CD4-positive, CD25-positive, alpha-beta regulatory T cell (primary cell): ENCODE data around the gene KCND3. TPM values are rescaled to one million over a fixed set of nuclear protein-coding genes. Genes with fewer than 3 reads are reported as not detected.
A peak's percentile ranks its signal among the peaks of the same experiment; 100 is the strongest.

Experiments
- ATAC-seq, 2 donors: fragments of 150-1000 bp; cut with Tn5 transposase; one replicate each; pipeline ENCODE4 v1.10.0; 2021; ENCODE audit warnings: low read depth in 2 of 2, moderate number of reproducible peaks in 2 of 2, moderate library complexity in 1 of 2
- DNase-seq, 3 donors: peaks; one replicate each; pipeline versions ENCODE4 v3.0.0 to v3.0.0-alpha.2; 2012 to 2022; ENCODE audit warnings: mixed read lengths in 1 of 3
- H3K27ac ChIP-seq: one replicate; pipeline ENCODE4 v1.7.0; 2013; ENCODE audit warnings: mild to moderate bottlenecking, low read length; ENCODE audit not compliant: insufficient read depth, poor library complexity, severe bottlenecking
- H3K27me3 ChIP-seq: one replicate; pipeline ENCODE4 v1.7.0; 2013; ENCODE audit warnings: low read length; ENCODE audit not compliant: control insufficient read depth, insufficient read depth
- H3K36me3 ChIP-seq: one replicate; pipeline ENCODE4 v1.7.0; 2013; ENCODE audit warnings: mild to moderate bottlenecking, low read length, moderate library complexity; ENCODE audit not compliant: control insufficient read depth, insufficient read depth
- H3K4me1 ChIP-seq: 2 replicates; pipeline ENCODE4 v1.7.0; 2013; ENCODE audit warnings: mild to moderate bottlenecking, low read length; ENCODE audit not compliant: insufficient read depth, control insufficient read depth, poor library complexity, severe bottlenecking
- H3K4me3 ChIP-seq: one replicate; pipeline ENCODE4 v1.7.0; 2013; ENCODE audit warnings: low read depth, mild to moderate bottlenecking, low read length, moderate library complexity
- H3K9me3 ChIP-seq, 2 experiments: 1 replicate in 1 of 2; 2 replicates in 1 of 2; pipeline ENCODE4 v1.7.0; 2013; ENCODE audit warnings: low read length in 2 of 2, mild to moderate bottlenecking in 1 of 2, moderate library complexity in 1 of 2; ENCODE audit not compliant: control insufficient read depth in 2 of 2
- H3K27ac Mint-ChIP-seq, 3 donors: one replicate each; pipeline ENCODE4 v1.8.0; 2020 to 2022; ENCODE audit warnings: mild to moderate bottlenecking in 3 of 3, mixed read lengths in 3 of 3, moderate library complexity in 2 of 3
- H3K27me3 Mint-ChIP-seq: one replicate; pipeline ENCODE4 v1.8.0; 2022; ENCODE audit warnings: mild to moderate bottlenecking, mixed read lengths
- H3K36me3 Mint-ChIP-seq: one replicate; pipeline ENCODE4 v1.8.0; 2020; ENCODE audit warnings: mixed read lengths
- H3K4me1 Mint-ChIP-seq, 4 donors: one replicate each; pipeline ENCODE4 v1.8.0; 2020 to 2022; ENCODE audit warnings: mixed read lengths in 4 of 4, mild to moderate bottlenecking in 1 of 4
- H3K4me3 Mint-ChIP-seq, 4 donors: one replicate each; pipeline ENCODE4 v1.8.0; 2020 to 2022; ENCODE audit warnings: mild to moderate bottlenecking in 4 of 4, mixed read lengths in 4 of 4, moderate library complexity in 3 of 4
- H3K9me3 Mint-ChIP-seq, 7 donors: one replicate each; pipeline ENCODE4 v1.8.0; 2020 to 2022; ENCODE audit warnings: mixed read lengths in 7 of 7, mild to moderate bottlenecking in 3 of 7, moderate library complexity in 2 of 7
- polyA plus RNA-seq, 4 donors: library from polyadenylated mRNA; unstranded; fragments of 300-500 nt; fragmentation: Illumina TruSeq; gene quantifications; one replicate each; pipeline ENCODE4 v1.2.3, GENCODE V29; 2021
- total RNA-seq: library from RNA; stranded (reverse); gene quantifications from one replicate; pipeline ENCODE4 v1.2.3, GENCODE V29; 2022

The KCND3 gene
- total and polyA plus RNA-seq, 5 donors from 2014 or later = 0.02 to 0.10 (median 0.07) TPM; not detected in 2

DNA sequence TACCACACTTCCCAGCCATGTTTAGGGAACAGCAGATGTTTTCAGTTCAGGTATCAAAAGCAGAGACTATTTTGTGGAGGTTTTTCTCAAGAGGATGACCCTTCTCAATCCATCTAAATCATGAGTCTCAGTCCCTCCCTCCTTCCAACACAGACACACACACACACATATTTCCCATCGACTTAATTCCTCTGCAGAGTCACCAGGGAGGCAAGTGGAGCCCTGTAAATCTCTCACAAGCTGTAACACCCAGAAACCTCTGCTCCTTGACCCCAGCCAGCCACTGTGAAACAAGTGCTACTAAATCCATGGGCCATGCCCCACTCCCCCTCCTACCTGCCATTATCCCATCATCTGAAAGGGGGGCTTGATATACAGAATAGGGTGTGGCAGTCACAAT, 10.6 kb upstream of the KCND3 start:
- Histone ChIP-seq H3K4me1 (no peaks in the 10 kb centered on the region), H3K9me3 (no peaks in the 10 kb centered on the region), H3K36me3 (no peaks in the 10 kb centered on the region), H3K27ac (no peak overlapping the region), H3K4me3 (no peak overlapping the region), H3K27me3 (peaks cover 16% of the 10 kb centered on the region)
- no peaks in the 10 kb centered on the region for H3K36me3 Mint-ChIP-seq
- DNase-seq = no peak
- H3K4me3 Mint-ChIP-seq = no peak overlapping the region
- H3K27ac Mint-ChIP-seq = no peak overlapping the region
- no peaks in the 10 kb centered on the region for H3K4me1 Mint-ChIP-seq
- peaks cover 27% of the 10 kb centered on the region for H3K27me3 Mint-ChIP-seq
- peaks cover 0 to 3% (median 0%) of the 10 kb centered on the region in 7 donors for H3K9me3 Mint-ChIP-seq
- no peak for ATAC-seq

DNA sequence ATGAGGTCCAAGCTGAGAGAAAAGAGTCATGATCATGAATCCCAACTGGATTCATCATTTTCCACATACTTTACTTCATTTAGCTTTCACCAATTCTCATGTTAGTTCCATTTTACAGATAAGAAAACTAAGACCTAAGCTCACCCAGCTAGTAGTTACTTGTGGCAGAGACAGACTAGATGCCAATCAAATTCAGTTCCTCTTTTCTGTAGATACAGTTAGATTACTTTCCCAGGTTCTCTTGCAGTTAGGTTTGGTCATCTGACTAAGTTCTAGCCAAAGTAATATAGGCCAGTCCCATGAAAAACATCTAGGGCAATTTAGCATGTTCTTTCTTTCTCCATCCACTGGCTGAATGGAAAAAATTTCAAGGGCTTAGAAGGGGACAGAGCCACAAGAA, 8.9 kb upstream of the KCND3 start:
- Histone ChIP-seq H3K27me3 (peaks cover 16% of the 10 kb centered on the region), H3K4me3 (no peak overlapping the region), H3K4me1 (no peaks in the 10 kb centered on the region), H3K36me3 (no peaks in the 10 kb centered on the region), H3K27ac (no peak overlapping the region), H3K9me3 (no peaks in the 10 kb centered on the region)
- peaks cover 31% of the 10 kb centered on the region for H3K27me3 Mint-ChIP-seq
- ATAC-seq (no peak), DNase-seq (no peak)
- peaks cover 0 to 3% (median 0%) of the 10 kb centered on the region in 7 donors for H3K9me3 Mint-ChIP-seq
- H3K27ac Mint-ChIP-seq = no peak overlapping the region
- no peaks in the 10 kb centered on the region for H3K4me1 Mint-ChIP-seq
- H3K36me3 Mint-ChIP-seq = no peaks in the 10 kb centered on the region
- no peak overlapping the region for H3K4me3 Mint-ChIP-seq

DNA sequence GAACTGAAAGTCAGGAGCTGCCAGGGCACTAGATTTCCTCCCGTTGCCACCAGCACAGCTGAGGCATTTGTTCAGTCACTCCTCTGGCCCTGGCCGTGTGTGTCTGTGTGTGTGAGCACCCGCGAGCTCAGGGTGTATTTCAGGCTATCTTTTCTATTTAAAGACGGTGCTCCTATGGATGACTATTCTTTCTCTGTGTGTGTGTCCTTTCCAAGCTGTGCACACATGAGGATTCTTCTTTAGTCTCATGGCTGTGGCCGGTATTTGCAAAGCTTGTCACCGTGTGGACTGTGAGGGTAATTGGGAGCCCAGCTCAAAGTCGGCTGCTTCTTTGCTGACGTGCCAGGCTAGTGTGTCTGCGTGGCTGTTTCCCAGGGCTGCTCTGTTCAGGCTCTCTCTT, 3.0 kb upstream of the KCND3 start:
- peaks cover 4% of the 10 kb centered on the region for H3K4me1 ChIP-seq
- H3K9me3 ChIP-seq = no peaks in the 10 kb centered on the region
- Mint-ChIP-seq H3K27ac (no peak overlapping the region), H3K27me3 (peaks cover 56% of the 10 kb centered on the region), H3K36me3 (no peaks in the 10 kb centered on the region), H3K4me1 (peaks cover 0 to 24% (median 4%) of the 10 kb centered on the region in 4 donors), H3K9me3 (peaks cover 0 to 3% (median 0%) of the 10 kb centered on the region in 7 donors), H3K4me3 (peak overlapping the region in 1 of 4 donors; percentile 35)
- peaks cover 27% of the 10 kb centered on the region for H3K27me3 ChIP-seq
- H3K36me3 ChIP-seq = no peaks in the 10 kb centered on the region
- ATAC-seq (no peak), DNase-seq (no peak)
- no peak overlapping the region for H3K27ac ChIP-seq
- no peak overlapping the region for H3K4me3 ChIP-seq

DNA sequence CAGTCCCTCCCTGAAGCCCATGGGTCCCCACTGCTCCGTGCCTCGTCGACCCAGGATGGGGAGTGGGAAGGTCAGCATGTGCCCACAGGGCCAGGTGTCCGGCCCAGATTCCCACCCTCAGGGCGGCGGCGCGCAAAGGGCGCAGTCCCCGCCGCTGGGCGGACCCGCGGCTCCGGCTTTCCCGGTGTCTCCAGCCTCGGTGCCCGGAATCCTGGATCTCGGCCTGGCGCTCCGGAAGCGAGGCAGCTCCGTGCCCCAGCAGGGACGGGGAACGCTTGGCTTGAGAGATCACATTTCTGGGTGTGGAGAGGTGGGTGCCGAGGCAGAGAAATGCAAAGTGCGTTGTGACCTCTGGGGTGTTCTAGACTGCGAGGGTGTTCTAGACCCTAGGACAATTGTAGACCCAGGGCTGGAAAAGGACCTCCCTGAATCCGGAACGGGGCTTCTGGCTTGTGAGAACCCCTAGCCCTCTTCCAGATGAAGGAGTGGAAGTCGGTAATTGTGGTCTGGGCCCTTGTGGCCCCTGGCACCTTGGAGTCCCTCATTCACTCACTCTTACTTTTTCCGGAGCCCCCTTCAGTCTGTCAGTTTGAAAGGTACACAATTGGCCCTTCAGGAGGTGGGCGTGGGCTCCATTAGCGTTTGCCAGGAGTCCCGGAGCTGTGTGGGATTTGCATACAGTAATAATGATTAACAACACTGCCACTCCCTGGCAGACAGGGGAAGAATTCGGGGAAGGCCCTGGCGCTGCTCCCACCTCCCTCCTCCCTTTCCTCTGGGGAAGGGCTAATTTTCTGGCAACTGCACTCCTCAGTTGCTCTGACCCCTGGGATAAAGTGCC, 1.6 kb upstream of the KCND3 start:
- no peak for DNase-seq

DNA sequence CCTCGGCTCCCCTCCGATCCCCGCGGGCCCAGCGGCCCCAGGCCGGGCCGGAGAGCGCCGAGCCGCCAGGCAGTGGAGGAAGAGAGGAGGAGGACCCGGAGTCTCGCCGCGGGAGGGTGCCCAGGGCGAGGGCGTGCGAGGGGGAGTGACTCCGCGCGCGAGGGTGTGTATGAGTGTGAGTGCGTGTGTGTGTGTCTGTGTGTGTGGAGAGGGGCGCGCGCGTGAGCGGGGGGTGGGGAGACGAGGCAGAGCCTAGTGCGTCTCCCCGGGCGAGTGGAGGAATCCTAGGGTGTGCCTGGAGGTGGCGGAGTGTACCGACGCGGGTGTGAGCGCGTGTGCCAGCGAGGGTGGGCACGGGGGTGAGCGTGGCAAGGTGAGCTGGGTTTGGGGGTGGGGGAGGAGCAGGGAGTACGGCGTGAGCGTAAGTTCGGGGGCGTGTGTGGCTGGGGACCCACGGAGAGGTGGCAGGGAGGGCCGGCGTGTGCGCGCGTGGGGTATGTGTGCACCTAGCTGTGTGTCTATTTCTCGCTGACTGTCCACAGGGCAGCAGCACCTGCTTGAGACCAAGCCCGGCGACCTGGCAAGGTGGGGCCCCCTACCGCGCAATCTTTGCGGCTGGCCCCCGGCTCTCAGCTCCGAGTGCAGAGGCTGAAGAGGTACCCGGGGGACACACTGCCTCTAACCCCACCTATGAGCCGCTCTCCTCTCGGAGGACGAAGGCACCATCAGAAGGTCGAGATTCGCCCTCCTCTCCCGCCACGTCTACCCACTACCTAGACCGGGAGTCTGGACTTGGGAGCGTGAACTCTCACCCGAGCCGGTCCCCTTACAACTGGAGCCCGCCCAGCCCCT, 784 bp upstream of the KCND3 start:
- DNase-seq (no peak), ATAC-seq (no peak)
- peaks cover 4% of the 10 kb centered on the region for H3K4me1 ChIP-seq
- H3K4me3 Mint-ChIP-seq = peak overlapping the region in 1 of 4 donors; percentile 52
- H3K36me3 Mint-ChIP-seq = no peaks in the 10 kb centered on the region
- no peak overlapping the region for H3K27ac ChIP-seq
- H3K27ac Mint-ChIP-seq = no peak overlapping the region
- peaks cover 0 to 24% (median 4%) of the 10 kb centered on the region in 4 donors for H3K4me1 Mint-ChIP-seq
- no peak overlapping the region for H3K4me3 ChIP-seq
- no peaks in the 10 kb centered on the region for H3K9me3 ChIP-seq
- peaks cover 35% of the 10 kb centered on the region for H3K27me3 ChIP-seq
- H3K9me3 Mint-ChIP-seq = peaks cover 0 to 2% (median 0%) of the 10 kb centered on the region in 7 donors
- H3K36me3 ChIP-seq = no peaks in the 10 kb centered on the region
- H3K27me3 Mint-ChIP-seq = peaks cover 60% of the 10 kb centered on the region

More for the DNA sequence above, 1.6 kb upstream of the KCND3 start:
- Histone ChIP-seq H3K4me1 (peaks cover 4% of the 10 kb centered on the region), H3K4me3 (no peak overlapping the region), H3K27ac (no peak overlapping the region), H3K9me3 (no peaks in the 10 kb centered on the region), H3K36me3 (no peaks in the 10 kb centered on the region), H3K27me3 (peaks cover 39% of the 10 kb centered on the region)
- no peak overlapping the region for H3K27ac Mint-ChIP-seq
- peak overlapping the region in 2 of 4 donors; percentile 19 to 61 for H3K4me3 Mint-ChIP-seq
- H3K9me3 Mint-ChIP-seq = peaks cover 0 to 2% (median 0%) of the 10 kb centered on the region in 7 donors
- H3K36me3 Mint-ChIP-seq = no peaks in the 10 kb centered on the region
- H3K4me1 Mint-ChIP-seq = peaks cover 0 to 24% (median 4%) of the 10 kb centered on the region in 4 donors
- peaks cover 64% of the 10 kb centered on the region for H3K27me3 Mint-ChIP-seq
- ATAC-seq = no peak

DNA sequence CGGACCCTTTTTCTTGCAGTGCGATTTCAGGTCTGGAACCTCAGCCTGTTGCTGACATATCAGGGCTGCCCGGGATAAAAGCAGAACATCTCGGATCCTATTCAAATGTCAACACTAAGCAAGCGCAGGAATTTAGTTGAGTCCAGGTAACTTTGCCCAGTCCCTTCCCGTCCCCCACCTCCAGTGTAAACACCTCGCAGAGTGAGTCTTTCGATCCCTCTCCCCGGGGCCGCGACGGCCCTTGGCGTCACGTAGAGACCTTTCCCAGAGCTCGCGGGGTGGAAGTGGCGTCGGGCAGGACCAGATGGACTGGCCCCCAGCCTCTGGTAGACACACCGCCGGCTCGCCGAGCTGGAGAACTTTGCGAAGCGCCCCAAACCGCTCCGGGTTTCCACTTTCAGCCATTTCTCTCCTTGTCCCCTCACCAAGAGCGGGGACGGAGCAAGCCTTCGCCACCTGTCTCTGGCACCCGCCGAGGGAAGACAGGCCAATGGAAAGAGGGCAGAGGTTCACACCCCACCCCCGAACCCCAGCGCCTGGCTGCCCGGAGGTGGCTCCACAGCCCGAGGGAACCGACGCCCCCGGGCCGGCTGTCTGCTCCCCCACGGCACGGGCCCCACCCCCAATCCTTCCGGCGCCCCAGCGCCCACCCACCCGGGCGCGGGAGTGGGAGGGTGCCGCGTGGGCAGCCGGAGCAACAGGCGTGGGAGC, 570 bp downstream of the KCND3 start:
- Mint-ChIP-seq H3K27ac (no peak overlapping the region), H3K9me3 (peaks cover 0 to 2% (median 0%) of the 10 kb centered on the region in 7 donors), H3K36me3 (no peaks in the 10 kb centered on the region), H3K4me1 (peaks cover 0 to 24% (median 4%) of the 10 kb centered on the region in 4 donors), H3K4me3 (peak overlapping the region in 3 of 4 donors; percentile 50 to 69 (median 61)), H3K27me3 (peaks cover 60% of the 10 kb centered on the region)
- Histone ChIP-seq H3K27me3 (peaks cover 34% of the 10 kb centered on the region), H3K4me1 (peaks cover 4% of the 10 kb centered on the region), H3K27ac (no peak overlapping the region), H3K4me3 (no peak overlapping the region), H3K9me3 (no peaks in the 10 kb centered on the region), H3K36me3 (no peaks in the 10 kb centered on the region)
- no peak for ATAC-seq
- DNase-seq = no peak

DNA sequence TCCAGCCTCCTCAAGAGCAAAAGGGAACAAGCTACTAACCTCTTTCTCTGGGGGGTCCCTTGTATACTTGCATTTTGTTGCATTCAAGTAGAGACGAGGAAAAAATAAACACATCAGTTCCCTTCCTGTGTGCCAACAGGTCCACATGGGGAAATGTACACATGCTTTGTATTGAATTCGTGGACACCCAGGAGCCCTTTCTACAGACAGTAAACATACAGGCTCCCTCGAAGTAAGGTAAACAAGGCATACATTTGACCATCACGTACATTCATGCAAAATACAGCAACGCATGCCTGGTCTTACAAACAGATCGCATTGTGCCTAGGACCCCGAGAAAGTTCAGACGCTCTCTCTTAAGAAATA, 1.1 kb downstream of the KCND3 start:
- H3K27me3 Mint-ChIP-seq = peaks cover 60% of the 10 kb centered on the region
- ATAC-seq (no peak), DNase-seq (no peak)
- H3K27me3 ChIP-seq = peaks cover 34% of the 10 kb centered on the region
- peaks cover 4% of the 10 kb centered on the region for H3K4me1 ChIP-seq
- H3K27ac Mint-ChIP-seq = peak overlapping the region in 1 of 3 donors; percentile 43
- no peaks in the 10 kb centered on the region for H3K36me3 Mint-ChIP-seq
- H3K9me3 ChIP-seq = no peaks in the 10 kb centered on the region
- peaks cover 0 to 24% (median 4%) of the 10 kb centered on the region in 4 donors for H3K4me1 Mint-ChIP-seq
- H3K4me3 ChIP-seq = no peak overlapping the region
- no peak overlapping the region for H3K27ac ChIP-seq
- no peaks in the 10 kb centered on the region for H3K36me3 ChIP-seq
- peaks cover 0 to 2% (median 0%) of the 10 kb centered on the region in 7 donors for H3K9me3 Mint-ChIP-seq
- peak overlapping the region in 1 of 4 donors; percentile 69 for H3K4me3 Mint-ChIP-seq
